Psoas muscle (tissue), 8 donors: ENCODE measurements around the gene GPR15. TPM values are rescaled to one million over a fixed set of nuclear protein-coding genes. Genes with fewer than 3 reads are reported as not detected.

ENCODE experiments used
- ATAC-seq, 4 donors: fragments of 200-7000 bp; cut with Tn5 transposase; one replicate each; pipeline ENCODE4 v1.9.1; 2020; ENCODE audit warnings: moderate library complexity in 3 of 4, mild to moderate bottlenecking in 2 of 4
- DNase-seq, 2 donors: peaks; one replicate each; pipeline ENCODE4 v3.0.0-alpha.2; 2020
- H3K27ac ChIP-seq: fragments of 200-600 bp; one replicate; pipeline ENCODE4 v1.8.0; 2022
- H3K27me3 ChIP-seq, 3 donors: fragments of 200-600 bp in 1 of 3; one replicate each; pipeline versions ENCODE4 v1.6.1 to v1.8.0; 2013 to 2022; ENCODE audit warnings: low read length in 2 of 3, mild to moderate bottlenecking in 2 of 3, moderate library complexity in 1 of 3; ENCODE audit not compliant: insufficient read depth in 3 of 3
- H3K36me3 ChIP-seq, 2 donors: fragments of 200-600 bp in 1 of 2; one replicate each; pipeline versions ENCODE4 v1.6.1 to v1.8.0; 2013 to 2022; ENCODE audit warnings: low read depth in 1 of 2, mild to moderate bottlenecking in 1 of 2, moderate library complexity in 1 of 2; ENCODE audit not compliant: insufficient read depth in 1 of 2
- H3K4me1 ChIP-seq: fragments of 200-600 bp; one replicate; pipeline ENCODE4 v1.8.0; 2022
- H3K4me3 ChIP-seq: fragments of 200-600 bp; one replicate; pipeline ENCODE4 v1.8.0; 2022; ENCODE audit warnings: mild to moderate bottlenecking
- H3K9me3 ChIP-seq: fragments of 200-600 bp; one replicate; pipeline ENCODE4 v1.8.0; 2022
- CTCF ChIP-seq: fragments of 200-600 bp; IDR thresholded peaks from one replicate; pipeline ENCODE4 v1.8.0; 2022; ENCODE audit warnings: antibody characterized with exemption
- WGBS, 3 donors: extraction: QIAGEN DNeasy Blood & Tissue Kit; methylation state at CpG; one replicate each; pipeline versions ENCODE4 v1.1.6 to v1.1.7; 2013; 5-methylcytosine and 5-hydroxymethylcytosine counted together
- intact Hi-C, 2 donors: fragments of 100-400 bp; cut with DNase I; formaldehyde crosslinking; loops; one replicate each; pipeline versions ENCODE4 v1.11.0 to v1.14.2; 2022
- polyA plus RNA-seq, 3 donors: library from polyadenylated mRNA; stranded (reverse); fragments of 200-250 nt; gene quantifications; one replicate each; pipeline ENCODE4 v1.2.3, GENCODE V29; 2013
- total RNA-seq, 4 donors: library from RNA; stranded (reverse); fragmentation: NEBNext Ultra II Directional in 2 of 4; extraction: Animal tissue kit (Norgen Biotek cat#: 25700) in 2 of 4; gene quantifications; one replicate each; pipeline versions ENCODE4 v1.2.1 to v1.2.4, GENCODE V29; 2021 to 2023
- donor health status: healthy with polysubstance abuse.
- donor health status: DM: no; HTN: no; CAD: no; lungs with moderate emphysema.
- donor health status: Bipolar disorder and iron deficiency.
- donor health status: healthy.
- donor health status: DM: yes; HTN: yes; CAD: no.
- donor health status: DM: no; HTN: no; CAD: no.
- donor health status: DM: no; HTN: no; CAD: no.
- donor health status: DM: yes; HTN: yes; CAD: no.

The GPR15 gene
- total and polyA plus RNA-seq, 7 donors = not detected

- Histone ChIP-seq H3K27me3 (no peaks in the 10 kb centered on the region), H3K4me1 (peaks cover 8% of the 10 kb centered on the region), H3K4me3 (no peak overlapping the region), H3K27ac (no peak overlapping the region), H3K9me3 (no peaks in the 10 kb centered on the region), H3K36me3 (no peaks in the 10 kb centered on the region)
- ATAC-seq (no peak), DNase-seq (no peak)
- 48 to 51% (median 49%) methylated on average over 4 of the region's 4 CpGs for WGBS, 3 donors
- no peak for TF ChIP-seq CTCF
- intact Hi-C loops = loop anchor here in 1 of 2 donors (5.0 kb wide), 1 partner anchor 64 kb away; the partner anchor contains the start of gene CPOX
Measured at GRCh38 chr3:98528474-98529346, 3.1 kb upstream of the GPR15 start.

- DNase-seq (no peak), ATAC-seq (peak; percentile 66 to 95 (median 90))
- H3K27ac ChIP-seq = no peak overlapping the region
- intact Hi-C loops = loop anchor here in 1 of 2 donors (5.0 kb wide), 1 partner anchor 62 kb away; the partner anchor contains the start of gene CPOX
- H3K4me3 ChIP-seq = no peak overlapping the region
- H3K4me1 ChIP-seq = peaks cover 8% of the 10 kb centered on the region
- no peaks in the 10 kb centered on the region for H3K9me3 ChIP-seq
- no peaks in the 10 kb centered on the region for H3K27me3 ChIP-seq
- no peaks in the 10 kb centered on the region for H3K36me3 ChIP-seq
- no peak for TF ChIP-seq CTCF
- WGBS, 3 donors = 60 to 74% (median 62%) methylated on average over 8 of the region's 8 CpGs
Measured at GRCh38 chr3:98529856-98530459, 1.8 kb upstream of the GPR15 start.

GRCh38 chr3:98530676-98531075 is 1.1 kb upstream of the GPR15 start:
- DNase-seq (no peak), ATAC-seq (no peak)
- Histone ChIP-seq H3K4me3 (no peak overlapping the region), H3K9me3 (no peaks in the 10 kb centered on the region), H3K36me3 (no peaks in the 10 kb centered on the region), H3K27ac (no peak overlapping the region), H3K27me3 (no peaks in the 10 kb centered on the region), H3K4me1 (peaks cover 8% of the 10 kb centered on the region)
- intact Hi-C loops = no loop called here
- no peak for TF ChIP-seq CTCF
- 85 to 89% (median 87%) methylated on average over 2 of the region's 2 CpGs for WGBS, 3 donors

- WGBS, 3 donors = 82 to 93% (median 84%) methylated on average over 5 of the region's 5 CpGs
- H3K4me1 ChIP-seq = peaks cover 8% of the 10 kb centered on the region
- H3K36me3 ChIP-seq = no peaks in the 10 kb centered on the region
- no peak for TF ChIP-seq CTCF
- ATAC-seq = no peak
- intact Hi-C loops = no loop called here
- H3K27me3 ChIP-seq = no peaks in the 10 kb centered on the region
- H3K27ac ChIP-seq = no peak overlapping the region
- DNase-seq = no peak
- H3K4me3 ChIP-seq = no peak overlapping the region
- no peaks in the 10 kb centered on the region for H3K9me3 ChIP-seq
Measured at GRCh38 chr3:98532275-98532637, 478 bp downstream of the GPR15 start.
